ENCODE data around the gene C4B.
"Not testable (repeated sequence)": the region's sequence is repeated elsewhere in the genome, so short reads cannot be mapped to it uniquely, and the experiment has no call there.

Gene C4B

DNA sequence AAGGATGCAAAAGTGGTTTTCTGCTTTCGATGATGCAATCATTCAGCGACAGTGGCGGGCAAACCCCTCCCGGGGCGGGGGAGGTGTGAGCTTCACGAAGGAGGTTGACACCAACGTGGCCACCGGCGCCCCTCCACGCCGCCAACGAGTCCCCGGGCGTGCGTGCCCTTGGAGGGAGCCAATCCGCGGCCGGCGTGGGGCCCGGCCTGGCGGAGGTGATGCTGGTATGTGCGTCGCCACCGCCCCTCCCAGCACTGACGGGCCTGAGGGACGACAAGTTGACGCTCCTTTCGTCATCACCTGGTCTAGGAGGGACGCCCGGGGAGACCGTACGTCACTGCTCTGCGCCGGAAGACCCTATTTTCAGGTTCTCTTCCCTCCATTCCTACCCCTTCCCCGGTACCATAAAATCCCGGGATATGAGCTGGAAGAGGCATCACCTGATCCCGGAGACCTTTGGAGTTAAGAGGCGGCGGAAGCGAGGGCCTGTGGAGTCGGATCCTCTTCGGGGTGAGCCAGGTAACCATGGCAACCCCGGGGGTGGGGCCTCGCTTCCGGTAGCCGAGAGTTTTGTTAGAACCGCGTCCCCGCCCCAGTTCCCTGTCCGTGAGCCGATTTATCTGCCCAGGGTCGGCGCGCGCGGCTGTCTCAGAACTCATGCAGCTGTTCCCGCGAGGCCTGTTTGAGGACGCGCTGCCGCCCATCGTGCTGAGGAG is 42.4 kb upstream of the C4B start, which contains the start of gene DXO:
Gene DXO, minus strand, starts transcription at position 146 of the 716 bp plus-strand sequence. CDS start 463 bp downstream, outside the sequence.
- Histone ChIP-seq H3K27me3 (replicated peaks; ENCODE audit: control insufficient read depth, insufficient read depth, low read length) (no peaks in the 10 kb centered on the region), H3K4me3 (ENCODE audit: low read length) (peak within 1 kb of the TSS; percentile 87), H3K9me3 (ENCODE audit: control insufficient read depth, low read length) (no peaks in the 10 kb centered on the region), H3K36me3 (ENCODE audit: control insufficient read depth, insufficient read depth, low read length, severe bottlenecking) (peaks cover 32% of the 10 kb centered on the region), H3K9ac (ENCODE audit: low read length) (peak within 1 kb of the TSS; percentile 96), H3K4me1 (ENCODE audit: control insufficient read depth, insufficient read depth, low read length) (peaks cover 33% of the 10 kb centered on the region)
- peak; percentile 99 for DNase-seq (ENCODE audit: low read depth)

GRCh38 chr6:31972709-31973350 is 41.8 kb upstream of the C4B start:
- Histone ChIP-seq H3K9me3 (ENCODE audit: control insufficient read depth, low read length) (no peaks in the 10 kb centered on the region), H3K4me1 (ENCODE audit: control insufficient read depth, insufficient read depth, low read length) (peaks cover 33% of the 10 kb centered on the region), H3K27me3 (replicated peaks; ENCODE audit: control insufficient read depth, insufficient read depth, low read length) (no peaks in the 10 kb centered on the region), H3K36me3 (ENCODE audit: control insufficient read depth, insufficient read depth, low read length, severe bottlenecking) (peaks cover 25% of the 10 kb centered on the region), H3K9ac (ENCODE audit: low read length) (peak overlapping the region; percentile 96), H3K4me3 (ENCODE audit: low read length) (peak overlapping the region; percentile 87)
- peak; percentile 66 for DNase-seq (ENCODE audit: low read depth)

DNA sequence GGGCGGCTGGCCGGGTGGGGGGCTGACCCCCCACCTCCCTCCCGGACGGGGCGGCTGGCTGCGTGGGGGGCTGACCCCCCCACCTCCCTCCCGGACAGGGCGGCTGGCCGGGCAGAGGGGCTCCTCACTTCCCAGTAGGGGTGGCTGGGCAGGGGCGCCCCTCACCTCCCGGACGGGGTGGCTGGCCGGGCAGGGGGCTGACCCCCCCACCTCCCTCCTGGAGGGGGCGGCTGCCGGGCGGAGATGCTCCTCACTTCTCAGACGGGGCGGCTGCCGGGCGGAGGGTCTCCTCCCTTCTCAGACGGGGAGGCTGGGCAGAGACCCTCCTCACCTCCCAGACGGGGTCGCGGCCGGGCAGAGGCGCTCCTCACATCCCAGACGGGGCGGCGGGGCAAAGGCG is 38.5 kb upstream of the C4B start:
- not testable (repeated sequence) for H3K4me3 ChIP-seq (ENCODE audit: low read length); H3K9ac ChIP-seq (ENCODE audit: low read length); H3K9me3 ChIP-seq (ENCODE audit: control insufficient read depth, low read length); H3K27me3 ChIP-seq (replicated peaks; ENCODE audit: control insufficient read depth, insufficient read depth, low read length); DNase-seq (ENCODE audit: low read depth)
- H3K4me1 ChIP-seq (ENCODE audit: control insufficient read depth, insufficient read depth, low read length) = peaks cover 20% of the 10 kb centered on the region
- H3K36me3 ChIP-seq (ENCODE audit: control insufficient read depth, insufficient read depth, low read length, severe bottlenecking) = peaks cover 12% of the 10 kb centered on the region

DNA sequence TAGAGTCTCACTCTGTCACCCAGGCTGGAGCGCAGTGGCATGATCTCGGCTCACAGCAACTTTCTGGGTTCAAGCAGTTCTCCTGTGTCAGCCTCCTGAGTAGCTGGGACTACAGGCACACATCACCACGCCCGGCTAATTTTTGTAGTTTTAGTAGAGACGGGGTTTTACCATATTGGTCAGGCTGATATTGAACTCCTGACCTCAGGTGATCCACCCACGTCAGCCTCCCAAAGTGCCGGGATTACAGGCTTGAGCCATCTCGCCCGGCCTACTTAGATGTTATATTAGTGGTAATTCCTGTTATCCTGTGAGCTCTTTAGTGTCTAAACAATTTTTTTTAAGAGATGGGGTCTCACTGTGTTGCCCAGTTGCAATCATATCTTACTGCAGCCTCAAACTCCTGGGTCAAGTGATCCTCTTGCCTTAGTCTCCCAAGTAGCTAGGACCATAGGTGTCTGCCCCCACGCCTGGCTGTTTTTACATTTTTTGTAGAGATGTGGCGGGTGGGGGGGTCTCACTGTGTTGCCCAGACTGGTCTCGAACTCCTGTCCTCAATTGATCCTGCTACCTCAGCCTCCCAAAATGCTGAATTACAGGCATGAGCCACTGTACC is 36.7 kb upstream of the C4B start:
- H3K9ac ChIP-seq (ENCODE audit: low read length) = no peak overlapping the region
- no peak for DNase-seq (ENCODE audit: low read depth)

GRCh38 chr6:31978831-31979230 is 35.8 kb upstream of the C4B start:
- H3K9ac ChIP-seq (ENCODE audit: low read length) = no peak overlapping the region
- no peaks in the 10 kb centered on the region for H3K9me3 ChIP-seq (ENCODE audit: control insufficient read depth, low read length)
- no peak for DNase-seq (ENCODE audit: low read depth)
- H3K4me3 ChIP-seq (ENCODE audit: low read length) = no peak overlapping the region
- peaks cover 3% of the 10 kb centered on the region for H3K4me1 ChIP-seq (ENCODE audit: control insufficient read depth, insufficient read depth, low read length)
- H3K36me3 ChIP-seq (ENCODE audit: control insufficient read depth, insufficient read depth, low read length, severe bottlenecking) = peaks cover 12% of the 10 kb centered on the region
- H3K27me3 ChIP-seq (replicated peaks; ENCODE audit: control insufficient read depth, insufficient read depth, low read length) = no peaks in the 10 kb centered on the region

More for the DNA sequence above, 36.7 kb upstream of the C4B start:
- Histone ChIP-seq H3K4me3 (ENCODE audit: low read length) (no peak overlapping the region), H3K36me3 (ENCODE audit: control insufficient read depth, insufficient read depth, low read length, severe bottlenecking) (peaks cover 12% of the 10 kb centered on the region), H3K9me3 (ENCODE audit: control insufficient read depth, low read length) (no peaks in the 10 kb centered on the region), H3K4me1 (ENCODE audit: control insufficient read depth, insufficient read depth, low read length) (peaks cover 12% of the 10 kb centered on the region), H3K27me3 (replicated peaks; ENCODE audit: control insufficient read depth, insufficient read depth, low read length) (no peaks in the 10 kb centered on the region)

- Histone ChIP-seq H3K9me3 (ENCODE audit: control insufficient read depth, low read length) (no peaks in the 10 kb centered on the region), H3K9ac (ENCODE audit: low read length) (no peak overlapping the region), H3K4me3 (ENCODE audit: low read length) (no peak overlapping the region), H3K27me3 (replicated peaks; ENCODE audit: control insufficient read depth, insufficient read depth, low read length) (no peaks in the 10 kb centered on the region), H3K36me3 (ENCODE audit: control insufficient read depth, insufficient read depth, low read length, severe bottlenecking) (peaks cover 12% of the 10 kb centered on the region), H3K4me1 (ENCODE audit: control insufficient read depth, insufficient read depth, low read length) (peaks cover 3% of the 10 kb centered on the region)
- no peak for DNase-seq (ENCODE audit: low read depth)
Observed at GRCh38 chr6:31979238-31979898, 35.2 kb upstream of the C4B start.

DNA sequence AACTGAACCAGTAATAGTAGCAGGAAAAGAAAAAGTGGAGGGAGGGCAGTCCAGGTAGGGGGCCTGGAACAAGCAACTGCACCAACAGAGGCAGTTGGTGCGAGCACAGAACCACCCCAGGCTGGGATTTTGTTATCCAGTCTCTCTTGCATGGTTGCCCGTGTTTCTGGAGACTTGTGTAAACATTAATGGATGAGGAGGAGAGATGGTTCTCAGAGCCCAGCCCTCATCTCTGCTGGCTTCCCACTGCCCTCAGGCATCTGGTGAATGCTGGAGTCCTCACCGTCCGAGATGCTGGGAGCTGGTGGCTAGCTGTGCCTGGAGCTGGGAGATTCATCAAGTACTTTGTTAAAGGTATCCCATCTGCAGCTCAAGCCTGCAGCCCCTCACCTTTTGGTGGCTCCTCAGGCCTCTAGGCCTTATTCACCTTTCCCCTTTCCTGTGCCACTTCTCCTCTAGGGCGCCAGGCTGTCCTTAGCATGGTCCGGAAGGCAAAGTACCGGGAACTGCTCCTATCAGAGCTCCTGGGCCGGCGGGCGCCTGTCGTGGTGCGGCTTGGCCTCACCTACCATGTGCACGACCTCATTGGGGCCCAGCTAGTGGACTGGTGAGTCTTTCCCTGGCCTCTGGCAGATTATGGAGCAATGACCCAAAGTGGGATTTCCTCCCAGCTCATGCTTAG is 34.3 kb upstream of the C4B start:
- H3K27me3 ChIP-seq (replicated peaks; ENCODE audit: control insufficient read depth, insufficient read depth, low read length); H3K4me3 ChIP-seq (ENCODE audit: low read length); DNase-seq (ENCODE audit: low read depth); H3K4me1 ChIP-seq (ENCODE audit: control insufficient read depth, insufficient read depth, low read length); H3K9ac ChIP-seq (ENCODE audit: low read length); H3K9me3 ChIP-seq (ENCODE audit: control insufficient read depth, low read length): not testable (repeated sequence)
- H3K36me3 ChIP-seq (ENCODE audit: control insufficient read depth, insufficient read depth, low read length, severe bottlenecking) = peaks cover 12% of the 10 kb centered on the region

- not testable (repeated sequence) for H3K4me3 ChIP-seq (ENCODE audit: low read length); H3K9ac ChIP-seq (ENCODE audit: low read length); H3K27me3 ChIP-seq (replicated peaks; ENCODE audit: control insufficient read depth, insufficient read depth, low read length); H3K9me3 ChIP-seq (ENCODE audit: control insufficient read depth, low read length); DNase-seq (ENCODE audit: low read depth); H3K4me1 ChIP-seq (ENCODE audit: control insufficient read depth, insufficient read depth, low read length)
- H3K36me3 ChIP-seq (ENCODE audit: control insufficient read depth, insufficient read depth, low read length, severe bottlenecking) = peaks cover 12% of the 10 kb centered on the region
Observed at GRCh38 chr6:31980998-31981397, 33.6 kb upstream of the C4B start.

DNA sequence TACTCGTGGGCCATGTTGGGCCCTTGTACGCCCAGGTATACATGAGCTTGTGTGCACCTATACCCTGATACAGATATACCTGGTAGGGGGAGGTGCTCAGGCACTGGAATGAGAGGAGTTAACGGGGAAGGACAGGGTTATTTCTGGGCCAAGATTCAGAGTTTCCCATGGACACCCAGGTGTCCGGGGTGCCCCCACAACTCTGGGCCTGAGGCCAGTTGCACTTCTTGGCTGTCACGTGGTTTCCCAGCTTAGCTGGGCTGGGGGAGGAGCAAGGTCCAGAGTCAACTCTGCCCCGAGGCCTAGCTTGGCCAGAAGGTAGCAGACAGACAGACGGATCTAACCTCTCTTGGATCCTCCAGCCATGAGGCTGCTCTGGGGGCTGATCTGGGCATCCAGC is 32.9 kb upstream of the C4B start, which contains the start of gene C4A:
Gene C4A, plus strand, starts transcription at position 314 of the 400 bp plus-strand sequence. Its CDS starts 51 bp downstream, at position 365.
- peaks cover 12% of the 10 kb centered on the region for H3K36me3 ChIP-seq (ENCODE audit: control insufficient read depth, insufficient read depth, low read length, severe bottlenecking)
- not testable (repeated sequence) for DNase-seq (ENCODE audit: low read depth); H3K9ac ChIP-seq (ENCODE audit: low read length); H3K9me3 ChIP-seq (ENCODE audit: control insufficient read depth, low read length); H3K4me1 ChIP-seq (ENCODE audit: control insufficient read depth, insufficient read depth, low read length); H3K27me3 ChIP-seq (replicated peaks; ENCODE audit: control insufficient read depth, insufficient read depth, low read length); H3K4me3 ChIP-seq (ENCODE audit: low read length)

DNA sequence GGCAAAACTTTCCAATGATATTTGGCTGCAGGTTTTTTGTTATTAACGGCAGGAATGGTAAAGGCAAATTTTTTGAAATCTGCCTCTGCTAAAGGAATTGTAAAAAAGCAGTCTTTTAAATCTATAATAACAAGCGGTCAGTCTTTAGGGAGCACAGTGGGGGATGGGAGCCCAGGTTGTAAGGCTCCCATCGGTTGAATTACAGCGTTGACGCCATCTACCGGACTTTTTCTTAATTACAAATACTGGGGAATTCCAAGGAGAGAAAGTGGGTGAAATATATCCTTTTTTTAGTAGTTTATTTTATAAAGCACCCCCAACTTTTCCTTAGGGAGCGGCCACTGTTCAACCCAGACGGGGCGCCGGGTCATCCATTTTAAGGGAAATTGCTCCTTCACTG is 25.2 kb upstream of the C4B start:
- not testable (repeated sequence) for H3K9me3 ChIP-seq (ENCODE audit: control insufficient read depth, low read length); H3K27me3 ChIP-seq (replicated peaks; ENCODE audit: control insufficient read depth, insufficient read depth, low read length); H3K4me1 ChIP-seq (ENCODE audit: control insufficient read depth, insufficient read depth, low read length); H3K9ac ChIP-seq (ENCODE audit: low read length); DNase-seq (ENCODE audit: low read depth); H3K36me3 ChIP-seq (ENCODE audit: control insufficient read depth, insufficient read depth, low read length, severe bottlenecking); H3K4me3 ChIP-seq (ENCODE audit: low read length)
